ENCODE measurements around the gene LRRC49.

GRCh38 chr15:70954733-70955132 is 62.1 kb downstream of the LRRC49 start:
- no peak for TF ChIP-seq CTCF (IDR thresholded peaks at IDR 0.05)
- TF ChIP-seq POLR2A (IDR thresholded peaks at IDR 0.05): no peak
- TF ChIP-seq POLR2AphosphoS5 (IDR thresholded peaks at IDR 0.05): no peak
- TF ChIP-seq EP300 (IDR thresholded peaks at IDR 0.05): no peak
